Parathyroid adenoma (tissue), 2 donors: Measurements from ENCODE around the gene BRMS1.

ENCODE experiments used
- H2AFZ ChIP-seq: fragments of 300-600 bp; sonication (generic); one replicate; pipeline ENCODE4 v1.7.0; 2017; ENCODE audit warnings: antibody characterized with exemption, mild to moderate bottlenecking
- H3K27ac ChIP-seq: fragments of 300-600 bp; sonication (generic); one replicate; pipeline ENCODE4 v1.7.0; 2017
- H3K27me3 ChIP-seq: fragments of 300-600 bp; sonication (generic); one replicate; pipeline ENCODE4 v1.7.0; 2017; ENCODE audit warnings: low read length; ENCODE audit not compliant: control insufficient read depth, insufficient read depth
- H3K36me3 ChIP-seq: fragments of 300-600 bp; sonication (generic); one replicate; pipeline ENCODE4 v1.7.0; 2017; ENCODE audit warnings: low read length; ENCODE audit not compliant: control insufficient read depth, insufficient read depth
- H3K4me1 ChIP-seq: fragments of 300-600 bp; sonication (generic); one replicate; pipeline ENCODE4 v1.7.0; 2017; ENCODE audit warnings: control low read depth
- H3K4me2 ChIP-seq: fragments of 300-600 bp; sonication (generic); one replicate; pipeline ENCODE4 v1.7.0; 2017; ENCODE audit warnings: low read length
- H3K4me3 ChIP-seq: fragments of 300-600 bp; sonication (generic); one replicate; pipeline ENCODE4 v1.7.0; 2017; ENCODE audit warnings: low read depth, low read length
- H3K79me2 ChIP-seq: fragments of 300-600 bp; sonication (generic); one replicate; pipeline ENCODE4 v1.7.0; 2017; ENCODE audit warnings: control low read depth
- H3K9ac ChIP-seq: fragments of 300-600 bp; sonication (generic); one replicate; pipeline ENCODE4 v1.7.0; 2017; ENCODE audit warnings: mild to moderate bottlenecking
- H3K9me3 ChIP-seq: fragments of 300-600 bp; sonication (generic); one replicate; pipeline ENCODE4 v1.7.0; 2017; ENCODE audit warnings: low read length; ENCODE audit not compliant: control insufficient read depth
- TF ChIP-seq, protein P1 (sequence below): fragments of 300-600 bp; sonication (generic); IDR thresholded peaks from one replicate; pipeline ENCODE4 v1.7.0; 2017; ENCODE audit warnings: antibody characterized with exemption, mild to moderate bottlenecking
- donor health status: primary hyperparathyroidism.

BRMS1 gene

DNA sequence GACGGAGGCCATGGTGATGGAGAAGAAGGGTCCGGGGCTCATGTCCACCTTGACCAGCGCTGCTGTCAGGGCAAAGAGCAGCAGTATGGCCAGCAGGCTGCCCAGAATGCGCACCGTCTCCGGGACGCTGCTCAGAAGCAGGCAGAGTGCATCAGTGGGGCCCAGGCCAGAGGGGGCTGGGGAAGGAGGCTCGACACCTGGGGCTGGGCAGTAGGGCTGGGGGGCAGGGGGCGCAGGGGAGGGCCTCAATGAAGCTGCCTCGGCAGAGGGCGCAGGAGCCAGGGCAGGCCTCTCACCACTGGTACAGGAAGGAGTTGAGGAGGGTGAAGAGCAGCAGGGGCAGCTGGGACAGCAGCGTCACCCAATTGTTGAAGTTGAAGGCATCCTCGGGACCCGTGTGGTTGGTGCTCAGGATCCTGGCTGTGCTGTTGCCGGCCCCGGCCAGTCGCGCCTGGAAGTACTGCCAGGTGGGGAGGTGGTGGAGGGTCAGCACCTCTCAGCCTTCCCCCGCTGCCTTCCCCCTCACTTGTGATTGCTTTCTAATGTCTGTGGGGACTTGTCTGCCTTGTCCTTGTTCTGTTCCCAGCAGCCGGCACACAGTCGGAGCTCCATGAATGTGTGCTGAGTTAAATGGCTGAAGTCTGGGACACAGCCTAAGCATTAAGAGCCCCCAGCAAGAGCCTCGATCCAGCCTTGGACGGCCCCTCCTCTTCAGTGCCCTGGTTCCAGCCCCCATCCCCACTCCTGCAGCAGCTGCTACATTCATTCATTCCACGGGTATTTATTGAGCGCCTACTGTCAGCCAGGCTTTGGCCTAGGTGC lies 24.4 kb upstream of the BRMS1 start:
- Histone ChIP-seq H3K4me1 (no peaks in the 10 kb centered on the region), H2AFZ (no peak overlapping the region), H3K36me3 (no peaks in the 10 kb centered on the region), H3K4me3 (no peak overlapping the region), H3K27me3 (no peaks in the 10 kb centered on the region), H3K9ac (no peak overlapping the region), H3K27ac (no peak overlapping the region), H3K79me2 (no peaks in the 10 kb centered on the region), H3K9me3 (no peaks in the 10 kb centered on the region), H3K4me2 (no peak overlapping the region)
- TF ChIP-seq, protein P1, sequence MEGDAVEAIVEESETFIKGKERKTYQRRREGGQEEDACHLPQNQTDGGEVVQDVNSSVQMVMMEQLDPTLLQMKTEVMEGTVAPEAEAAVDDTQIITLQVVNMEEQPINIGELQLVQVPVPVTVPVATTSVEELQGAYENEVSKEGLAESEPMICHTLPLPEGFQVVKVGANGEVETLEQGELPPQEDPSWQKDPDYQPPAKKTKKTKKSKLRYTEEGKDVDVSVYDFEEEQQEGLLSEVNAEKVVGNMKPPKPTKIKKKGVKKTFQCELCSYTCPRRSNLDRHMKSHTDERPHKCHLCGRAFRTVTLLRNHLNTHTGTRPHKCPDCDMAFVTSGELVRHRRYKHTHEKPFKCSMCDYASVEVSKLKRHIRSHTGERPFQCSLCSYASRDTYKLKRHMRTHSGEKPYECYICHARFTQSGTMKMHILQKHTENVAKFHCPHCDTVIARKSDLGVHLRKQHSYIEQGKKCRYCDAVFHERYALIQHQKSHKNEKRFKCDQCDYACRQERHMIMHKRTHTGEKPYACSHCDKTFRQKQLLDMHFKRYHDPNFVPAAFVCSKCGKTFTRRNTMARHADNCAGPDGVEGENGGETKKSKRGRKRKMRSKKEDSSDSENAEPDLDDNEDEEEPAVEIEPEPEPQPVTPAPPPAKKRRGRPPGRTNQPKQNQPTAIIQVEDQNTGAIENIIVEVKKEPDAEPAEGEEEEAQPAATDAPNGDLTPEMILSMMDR: no peak

DNA sequence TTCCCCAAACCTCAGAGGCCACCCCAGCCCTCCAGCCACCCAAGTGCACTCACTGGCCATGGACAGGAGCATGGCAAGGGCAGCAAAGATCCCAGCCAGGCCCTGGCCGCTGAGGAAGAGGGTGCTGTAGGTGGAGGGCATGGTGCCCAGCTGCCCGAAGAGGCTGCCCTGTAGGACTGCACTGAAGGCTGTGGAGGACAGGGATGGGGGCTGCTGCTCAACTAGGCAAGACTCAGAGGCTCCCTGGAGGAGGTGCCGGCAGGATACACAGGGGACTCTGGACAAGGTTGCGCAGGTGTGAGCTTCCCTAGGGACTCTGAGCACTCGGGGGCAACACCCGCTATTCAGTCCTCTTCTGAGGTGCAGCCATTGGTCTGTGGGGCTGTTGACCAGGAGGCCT lies 23.6 kb upstream of the BRMS1 start:
- Histone ChIP-seq H3K9me3 (no peaks in the 10 kb centered on the region), H2AFZ (no peak overlapping the region), H3K27ac (no peak overlapping the region), H3K27me3 (no peaks in the 10 kb centered on the region), H3K79me2 (no peaks in the 10 kb centered on the region), H3K4me2 (no peak overlapping the region), H3K4me3 (no peak overlapping the region), H3K9ac (no peak overlapping the region), H3K36me3 (no peaks in the 10 kb centered on the region), H3K4me1 (no peaks in the 10 kb centered on the region)
- TF ChIP-seq, protein P1: no peak

DNA sequence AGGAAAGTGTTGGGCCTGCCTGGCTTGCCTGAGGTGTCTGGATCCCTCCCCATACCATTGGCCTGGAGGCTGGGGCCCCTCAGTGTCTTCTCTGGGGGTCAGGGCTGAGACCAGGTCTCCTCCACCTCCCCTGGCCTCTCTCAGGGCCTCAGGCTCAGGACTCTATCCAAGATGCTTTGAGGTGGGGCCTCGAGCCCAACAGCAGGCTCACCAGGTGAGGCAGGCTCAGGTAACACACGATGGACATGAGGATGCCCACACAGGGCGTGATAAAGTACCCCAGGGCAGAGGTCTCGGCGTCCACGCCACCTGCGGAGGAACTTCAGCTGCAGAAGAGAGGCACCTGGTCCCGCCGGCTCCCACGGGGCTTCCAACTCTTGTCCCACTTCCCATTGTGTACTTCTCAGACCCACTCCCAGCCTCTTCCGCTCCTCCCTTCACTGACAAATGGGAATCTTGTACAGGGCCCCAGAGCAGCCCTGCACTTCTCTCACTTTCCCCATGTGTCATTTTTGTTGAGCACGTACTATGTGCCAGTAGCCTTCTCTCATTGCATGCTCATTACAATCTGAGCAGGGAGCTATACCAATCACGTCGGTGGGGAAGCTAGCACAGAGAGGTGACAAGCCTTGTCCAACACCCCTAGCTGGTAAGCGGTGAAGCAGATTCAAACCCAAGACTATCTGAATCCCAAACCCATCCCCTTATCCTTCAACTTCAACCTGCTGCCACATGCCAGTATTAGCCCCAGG lies 22.8 kb upstream of the BRMS1 start:
- Histone ChIP-seq H3K27me3 (no peaks in the 10 kb centered on the region), H3K9ac (no peak overlapping the region), H3K9me3 (no peaks in the 10 kb centered on the region), H3K4me1 (no peaks in the 10 kb centered on the region), H3K27ac (no peak overlapping the region), H3K4me3 (no peak overlapping the region), H3K36me3 (no peaks in the 10 kb centered on the region), H2AFZ (no peak overlapping the region), H3K79me2 (no peaks in the 10 kb centered on the region), H3K4me2 (no peak overlapping the region)
- TF ChIP-seq, protein P1: no peak

GRCh38 chr11:66366844-66367477 lies 22.1 kb upstream of the BRMS1 start:
- TF ChIP-seq, protein P1: no peak
- no peak overlapping the region for H3K27ac ChIP-seq
- H3K4me2 ChIP-seq: no peak overlapping the region
- H3K27me3 ChIP-seq: no peaks in the 10 kb centered on the region
- H3K36me3 ChIP-seq: no peaks in the 10 kb centered on the region
- no peaks in the 10 kb centered on the region for H3K79me2 ChIP-seq
- H3K4me3 ChIP-seq: no peak overlapping the region
- no peak overlapping the region for H3K9ac ChIP-seq
- H3K9me3 ChIP-seq: no peaks in the 10 kb centered on the region
- no peak overlapping the region for H2AFZ ChIP-seq
- H3K4me1 ChIP-seq: no peaks in the 10 kb centered on the region
